ENCODE data around the gene NUSAP1.

- TF ChIP-seq POLR2AphosphoS5 (IDR thresholded peaks at IDR 0.05) (no peak), CTCF (IDR thresholded peaks at IDR 0.05) (no peak), POLR2A (IDR thresholded peaks at IDR 0.05) (no peak)
These were observed 7.6 kb downstream of the NUSAP1 start for GRCh38 chr15:41340189-41340695.
